ENCODE results near the gene NELFB.

DNA sequence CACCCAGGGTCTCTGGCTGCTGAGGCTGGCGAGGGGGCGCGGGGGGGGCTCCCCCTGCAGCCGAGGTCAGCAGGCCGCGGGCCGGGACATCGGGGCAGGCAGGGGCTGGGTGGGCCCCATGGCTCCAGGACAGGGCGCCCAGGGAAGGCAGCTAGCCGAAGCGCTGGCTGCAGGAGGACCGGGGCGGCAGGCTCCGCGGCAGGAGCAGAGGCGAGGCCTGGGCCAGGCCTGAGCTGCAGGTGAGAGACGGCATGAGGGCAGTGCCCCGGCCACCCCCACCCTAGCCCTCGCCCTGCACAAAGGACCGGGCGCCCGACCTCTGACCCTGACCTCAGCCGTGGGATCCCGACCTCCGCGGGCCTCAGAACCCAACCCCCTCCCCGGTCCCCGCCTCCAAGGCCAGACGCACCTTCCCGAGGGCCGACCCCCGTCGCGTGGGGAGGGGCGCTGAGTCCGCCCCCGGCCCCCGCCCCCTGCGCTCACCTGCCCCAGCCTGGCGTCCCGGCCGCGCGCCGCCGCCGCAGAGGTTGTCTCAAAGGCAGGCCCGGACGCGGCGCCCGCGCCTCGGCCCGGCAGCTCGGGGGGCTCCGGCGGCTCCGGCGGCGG lies 33.5 kb upstream of the NELFB start:
- TF ChIP-seq TAF1 (IDR thresholded peaks at IDR 0.05; ENCODE audit: low read depth) (no peak), EP300 (IDR thresholded peaks at IDR 0.05; ENCODE audit: borderline replicate concordance) (no peak), TEAD4 (IDR thresholded peaks at IDR 0.05) (no peak), EGR1 (IDR thresholded peaks at IDR 0.05) (no peak), RAD21 (IDR thresholded peaks at IDR 0.05; ENCODE audit: low read depth) (no peak), FOXM1 (IDR thresholded peaks at IDR 0.05; ENCODE audit: borderline replicate concordance, low read depth) (no peak), YY1 (IDR thresholded peaks at IDR 0.05; ENCODE audit: low read depth) (no peak)
- TF ChIP-seq, protein P1, sequence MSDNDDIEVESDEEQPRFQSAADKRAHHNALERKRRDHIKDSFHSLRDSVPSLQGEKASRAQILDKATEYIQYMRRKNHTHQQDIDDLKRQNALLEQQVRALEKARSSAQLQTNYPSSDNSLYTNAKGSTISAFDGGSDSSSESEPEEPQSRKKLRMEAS (IDR thresholded peaks at IDR 0.05), result no peak
- TF ChIP-seq, protein P2, sequence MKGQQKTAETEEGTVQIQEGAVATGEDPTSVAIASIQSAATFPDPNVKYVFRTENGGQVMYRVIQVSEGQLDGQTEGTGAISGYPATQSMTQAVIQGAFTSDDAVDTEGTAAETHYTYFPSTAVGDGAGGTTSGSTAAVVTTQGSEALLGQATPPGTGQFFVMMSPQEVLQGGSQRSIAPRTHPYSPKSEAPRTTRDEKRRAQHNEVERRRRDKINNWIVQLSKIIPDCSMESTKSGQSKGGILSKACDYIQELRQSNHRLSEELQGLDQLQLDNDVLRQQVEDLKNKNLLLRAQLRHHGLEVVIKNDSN (IDR thresholded peaks at IDR 0.05), result no peak
- TF ChIP-seq, protein P3, sequence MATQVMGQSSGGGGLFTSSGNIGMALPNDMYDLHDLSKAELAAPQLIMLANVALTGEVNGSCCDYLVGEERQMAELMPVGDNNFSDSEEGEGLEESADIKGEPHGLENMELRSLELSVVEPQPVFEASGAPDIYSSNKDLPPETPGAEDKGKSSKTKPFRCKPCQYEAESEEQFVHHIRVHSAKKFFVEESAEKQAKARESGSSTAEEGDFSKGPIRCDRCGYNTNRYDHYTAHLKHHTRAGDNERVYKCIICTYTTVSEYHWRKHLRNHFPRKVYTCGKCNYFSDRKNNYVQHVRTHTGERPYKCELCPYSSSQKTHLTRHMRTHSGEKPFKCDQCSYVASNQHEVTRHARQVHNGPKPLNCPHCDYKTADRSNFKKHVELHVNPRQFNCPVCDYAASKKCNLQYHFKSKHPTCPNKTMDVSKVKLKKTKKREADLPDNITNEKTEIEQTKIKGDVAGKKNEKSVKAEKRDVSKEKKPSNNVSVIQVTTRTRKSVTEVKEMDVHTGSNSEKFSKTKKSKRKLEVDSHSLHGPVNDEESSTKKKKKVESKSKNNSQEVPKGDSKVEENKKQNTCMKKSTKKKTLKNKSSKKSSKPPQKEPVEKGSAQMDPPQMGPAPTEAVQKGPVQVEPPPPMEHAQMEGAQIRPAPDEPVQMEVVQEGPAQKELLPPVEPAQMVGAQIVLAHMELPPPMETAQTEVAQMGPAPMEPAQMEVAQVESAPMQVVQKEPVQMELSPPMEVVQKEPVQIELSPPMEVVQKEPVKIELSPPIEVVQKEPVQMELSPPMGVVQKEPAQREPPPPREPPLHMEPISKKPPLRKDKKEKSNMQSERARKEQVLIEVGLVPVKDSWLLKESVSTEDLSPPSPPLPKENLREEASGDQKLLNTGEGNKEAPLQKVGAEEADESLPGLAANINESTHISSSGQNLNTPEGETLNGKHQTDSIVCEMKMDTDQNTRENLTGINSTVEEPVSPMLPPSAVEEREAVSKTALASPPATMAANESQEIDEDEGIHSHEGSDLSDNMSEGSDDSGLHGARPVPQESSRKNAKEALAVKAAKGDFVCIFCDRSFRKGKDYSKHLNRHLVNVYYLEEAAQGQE (IDR thresholded peaks at IDR 0.05; ENCODE audit: low read depth), result no peak
